ENCODE data around the gene PDCD1. TPM values are rescaled to one million over a fixed set of nuclear protein-coding genes. Genes with fewer than 3 reads are reported as not detected.

The PDCD1 gene
- polyA plus RNA-seq, 1 donor (not counting 4 experiments of a cell fraction or from before 2014, with no cell fraction given): not detected

- Histone ChIP-seq H3K27me3 (ENCODE audit: control insufficient read depth, extremely low read depth, insufficient read depth, low read length) (peaks cover 30% of the 10 kb centered on the region), H2AFZ (ENCODE audit: control insufficient read depth, low read length) (no peak overlapping the region), H3K9ac (ENCODE audit: control insufficient read depth, extremely low read depth, insufficient read depth, low read length) (no peak overlapping the region), H3K79me2 (ENCODE audit: control insufficient read depth, insufficient read depth, low read length) (no peaks in the 10 kb centered on the region), H3K4me1 (ENCODE audit: control insufficient read depth, extremely low read depth, insufficient read depth, low read length) (peaks cover 5% of the 10 kb centered on the region), H3K9me3 (ENCODE audit: control insufficient read depth, low read depth, low read length) (no peaks in the 10 kb centered on the region), H3K27ac (ENCODE audit: control insufficient read depth, insufficient read depth, low read length) (no peak overlapping the region), H4K20me1 (ENCODE audit: control insufficient read depth, extremely low read depth, insufficient read depth, low read length) (no peaks in the 10 kb centered on the region), H3K4me2 (ENCODE audit: control insufficient read depth, extremely low read depth, insufficient read depth, low read depth, low read length) (no peak overlapping the region), H3K4me3 (ENCODE audit: control insufficient read depth in 2 of 3, extremely low read depth in 1 of 3, insufficient read depth in 2 of 3, low read depth in 1 of 3, low read length in 3 of 3) (no peak overlapping the region), H3K36me3 (ENCODE audit: control insufficient read depth in 2 of 2, extremely low read depth in 1 of 2, insufficient read depth in 2 of 2, low read length in 2 of 2) (no peaks in the 10 kb centered on the region), H3K9me1 (ENCODE audit: control insufficient read depth, extremely low read depth, insufficient read depth, low read length) (no peaks in the 10 kb centered on the region)
- FAIRE-seq (no peak), DNase-seq (ENCODE audit: low read depth, low spot score) (no peak)
- dilution Hi-C loops (cut with MboI; ENCODE audit: extremely low pct_ligation_motif_present, low sequenced_read_pairs): no loop called here
- no peak for TF ChIP-seq EZH2 (IDR thresholded peaks at IDR 0.05; ENCODE audit: low read length)
- no peak for TF ChIP-seq CTCF (optimal IDR thresholded peaks at IDR 0.05 in 1 of 3, IDR thresholded peaks at IDR 0.05 in 1 of 3, conservative IDR thresholded peaks at IDR 0.05 in 1 of 3; ENCODE audit: extremely low read depth in 1 of 3, insufficient read depth in 2 of 3, low read length in 3 of 3)
These were observed 1.0 kb downstream of the PDCD1 start for GRCh38 chr2:241857572-241858121.

GRCh38 chr2:241857041-241857541 is 1.6 kb downstream of the PDCD1 start:
- DNase-seq (ENCODE audit: low read depth, low spot score): no peak
- H2AFZ ChIP-seq (ENCODE audit: control insufficient read depth, low read length): no peak overlapping the region
- H3K27me3 ChIP-seq (ENCODE audit: control insufficient read depth, extremely low read depth, insufficient read depth, low read length): peaks cover 26% of the 10 kb centered on the region
- H3K4me1 ChIP-seq (ENCODE audit: control insufficient read depth, extremely low read depth, insufficient read depth, low read length): peaks cover 5% of the 10 kb centered on the region
- TF ChIP-seq CTCF (optimal IDR thresholded peaks at IDR 0.05 in 1 of 3, IDR thresholded peaks at IDR 0.05 in 1 of 3, conservative IDR thresholded peaks at IDR 0.05 in 1 of 3; ENCODE audit: extremely low read depth in 1 of 3, insufficient read depth in 2 of 3, low read length in 3 of 3) (no peak), EZH2 (IDR thresholded peaks at IDR 0.05; ENCODE audit: low read length) (no peak)
- no peak for FAIRE-seq
- H3K9me1 ChIP-seq (ENCODE audit: control insufficient read depth, extremely low read depth, insufficient read depth, low read length): no peaks in the 10 kb centered on the region
- H3K79me2 ChIP-seq (ENCODE audit: control insufficient read depth, insufficient read depth, low read length): no peaks in the 10 kb centered on the region
- no peak overlapping the region for H3K4me3 ChIP-seq (ENCODE audit: control insufficient read depth in 2 of 3, extremely low read depth in 1 of 3, insufficient read depth in 2 of 3, low read depth in 1 of 3, low read length in 3 of 3)
- H3K4me2 ChIP-seq (ENCODE audit: control insufficient read depth, extremely low read depth, insufficient read depth, low read depth, low read length): no peak overlapping the region
- no peaks in the 10 kb centered on the region for H3K9me3 ChIP-seq (ENCODE audit: control insufficient read depth, low read depth, low read length)
- no peaks in the 10 kb centered on the region for H4K20me1 ChIP-seq (ENCODE audit: control insufficient read depth, extremely low read depth, insufficient read depth, low read length)
- no peaks in the 10 kb centered on the region for H3K36me3 ChIP-seq (ENCODE audit: control insufficient read depth in 2 of 2, extremely low read depth in 1 of 2, insufficient read depth in 2 of 2, low read length in 2 of 2)
- no peak overlapping the region for H3K9ac ChIP-seq (ENCODE audit: control insufficient read depth, extremely low read depth, insufficient read depth, low read length)
- dilution Hi-C loops (cut with MboI; ENCODE audit: extremely low pct_ligation_motif_present, low sequenced_read_pairs): no loop called here
- no peak overlapping the region for H3K27ac ChIP-seq (ENCODE audit: control insufficient read depth, insufficient read depth, low read length)

All from keratinocyte (primary cell).